Tibial nerve (tissue), 4 donors: ENCODE results near the gene CAPZA1. TPM values are rescaled to one million over a fixed set of nuclear protein-coding genes. Genes with fewer than 3 reads are reported as not detected.

Experiments
- DNase-seq, 2 donors: peaks; one replicate each; pipeline ENCODE4 v3.0.0-alpha.2; 2019; ENCODE audit warnings: low spot score in 2 of 2
- H3K27ac ChIP-seq, 4 donors: fragments of 200-600 bp; sonication (generic) in 3 of 4; one replicate each; pipeline ENCODE4 v1.5.1; 2017 to 2019; ENCODE audit warnings: mild to moderate bottlenecking in 1 of 4
- H3K27me3 ChIP-seq, 2 donors: fragments of 200-600 bp; sonication (generic) in 1 of 2; one replicate each; pipeline versions ENCODE4 v1.5.1 to v1.6.0; 2017 to 2019
- H3K36me3 ChIP-seq, 3 donors: fragments of 200-600 bp; sonication (generic); one replicate each; pipeline ENCODE4 v1.5.1; 2018 to 2019
- H3K4me1 ChIP-seq, 4 donors: fragments of 200-600 bp; sonication (generic) in 3 of 4; one replicate each; pipeline ENCODE4 v1.5.1; 2017 to 2019
- H3K4me3 ChIP-seq, 4 donors: fragments of 200-600 bp; sonication (generic) in 3 of 4; one replicate each; pipeline ENCODE4 v1.5.1; 2017 to 2019; ENCODE audit warnings: mild to moderate bottlenecking in 1 of 4, moderate library complexity in 1 of 4
- H3K9me3 ChIP-seq, 4 donors: fragments of 200-600 bp; sonication (generic) in 3 of 4; one replicate each; pipeline ENCODE4 v1.5.1; 2017 to 2019
- EP300 ChIP-seq, 2 donors: sonication (generic); formaldehyde crosslinking; IDR thresholded peaks; one replicate each; pipeline ENCODE4 v1.6.1; 2017; ENCODE audit warnings: antibody characterized with exemption in 2 of 2, mild to moderate bottlenecking in 1 of 2
- POLR2A ChIP-seq, 2 donors: fragments of 450-650 bp; IDR thresholded peaks; one replicate each; pipeline ENCODE4 v1.6.1; 2017; ENCODE audit warnings: antibody characterized with exemption in 2 of 2, mild to moderate bottlenecking in 2 of 2, moderate library complexity in 2 of 2
- WGBS, 2 donors: methylation state at CpG; one replicate each; pipeline ENCODE4 v1.1.5; 2018; 5-methylcytosine and 5-hydroxymethylcytosine counted together
- total RNA-seq, 4 donors: library from RNA; depleted of rRNA; stranded (reverse); fragments of >200 nt; gene quantifications; one replicate each; pipeline ENCODE4 v1.1.0, GENCODE V29; 2016
- TF ChIP-seq, protein P1 (sequence below), 5 experiments: fragments of 200-600 bp in 3 of 5; fragments of 450-650 bp in 2 of 5; sonication (generic) in 3 of 5; IDR thresholded peaks; one replicate each; pipeline ENCODE4 v1.5.1; 2016 to 2019; ENCODE audit warnings: antibody characterized with exemption in 5 of 5, mild to moderate bottlenecking in 3 of 5, moderate library complexity in 2 of 5

The CAPZA1 gene
- total RNA-seq, 4 donors from 2014 or later: 90.8 to 126 (median 114) TPM

DNA sequence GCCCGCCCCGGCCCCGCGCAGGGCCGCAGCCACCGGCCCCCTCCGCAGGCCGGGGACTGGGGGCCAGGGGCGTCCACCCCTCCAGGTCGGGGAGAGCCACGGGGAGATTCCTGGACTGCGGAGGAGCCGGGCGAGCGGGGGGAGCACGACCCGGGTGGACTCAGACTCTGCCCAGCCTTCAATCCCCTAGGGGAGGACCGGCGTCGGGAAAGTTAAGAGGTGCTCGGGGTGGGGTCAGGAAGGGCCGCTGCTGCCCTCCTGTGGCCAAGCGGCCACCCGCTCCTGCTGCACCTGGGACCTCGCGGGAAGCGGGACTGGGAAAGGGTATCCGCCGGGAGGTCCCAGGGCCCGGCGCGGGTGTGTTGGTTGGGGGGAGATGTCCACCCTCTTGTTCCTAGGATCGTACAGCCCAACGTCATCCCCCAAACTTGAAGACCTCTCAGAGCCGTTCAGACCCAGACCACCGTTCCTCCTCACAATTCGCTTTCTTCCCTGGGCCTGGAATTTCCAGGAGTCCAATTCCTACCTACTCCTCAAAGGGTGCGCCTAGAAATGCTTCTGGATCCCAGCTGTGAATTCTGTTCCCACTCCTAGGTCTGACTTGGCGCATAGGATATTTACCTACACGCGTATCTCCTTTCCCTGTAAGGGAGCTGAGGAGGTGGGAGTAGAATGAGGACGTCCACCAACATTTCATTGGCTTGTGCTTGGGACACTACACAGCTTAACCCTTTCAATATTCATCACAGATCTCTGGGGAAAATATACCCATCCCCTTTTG lies 87.8 kb downstream of the CAPZA1 start:
- peak; percentile 80 to 82 for DNase-seq
- Histone ChIP-seq H3K27me3 (no peaks in the 10 kb centered on the region), H3K9me3 (no peaks in the 10 kb centered on the region), H3K27ac (peak overlapping the region; percentile 95 to 100 (median 98)), H3K4me1 (peaks cover 0 to 44% (median 27%) of the 10 kb centered on the region in 4 donors), H3K36me3 (peaks cover 0 to 5% (median 0%) of the 10 kb centered on the region in 3 donors), H3K4me3 (peak overlapping the region; percentile 69 to 98 (median 97))
- TF ChIP-seq, protein P1, sequence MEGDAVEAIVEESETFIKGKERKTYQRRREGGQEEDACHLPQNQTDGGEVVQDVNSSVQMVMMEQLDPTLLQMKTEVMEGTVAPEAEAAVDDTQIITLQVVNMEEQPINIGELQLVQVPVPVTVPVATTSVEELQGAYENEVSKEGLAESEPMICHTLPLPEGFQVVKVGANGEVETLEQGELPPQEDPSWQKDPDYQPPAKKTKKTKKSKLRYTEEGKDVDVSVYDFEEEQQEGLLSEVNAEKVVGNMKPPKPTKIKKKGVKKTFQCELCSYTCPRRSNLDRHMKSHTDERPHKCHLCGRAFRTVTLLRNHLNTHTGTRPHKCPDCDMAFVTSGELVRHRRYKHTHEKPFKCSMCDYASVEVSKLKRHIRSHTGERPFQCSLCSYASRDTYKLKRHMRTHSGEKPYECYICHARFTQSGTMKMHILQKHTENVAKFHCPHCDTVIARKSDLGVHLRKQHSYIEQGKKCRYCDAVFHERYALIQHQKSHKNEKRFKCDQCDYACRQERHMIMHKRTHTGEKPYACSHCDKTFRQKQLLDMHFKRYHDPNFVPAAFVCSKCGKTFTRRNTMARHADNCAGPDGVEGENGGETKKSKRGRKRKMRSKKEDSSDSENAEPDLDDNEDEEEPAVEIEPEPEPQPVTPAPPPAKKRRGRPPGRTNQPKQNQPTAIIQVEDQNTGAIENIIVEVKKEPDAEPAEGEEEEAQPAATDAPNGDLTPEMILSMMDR (IDR thresholded peaks at IDR 0.05): peak; percentile 93 to 97 (median 95)
- TF ChIP-seq EP300 (IDR thresholded peaks at IDR 0.05) (peak; percentile 27 to 43), POLR2A (IDR thresholded peaks at IDR 0.05) (no peak)
- 10% methylated on average over 23 to 24 of the region's 42 CpGs for WGBS, 2 donors

GRCh38 chr1:112708002-112708448 lies 88.4 kb downstream of the CAPZA1 start:
- Histone ChIP-seq H3K9me3 (no peaks in the 10 kb centered on the region), H3K27ac (peak overlapping the region in 3 of 4 donors; percentile 98 to 100 (median 99)), H3K36me3 (no peaks in the 10 kb centered on the region), H3K4me1 (peaks cover 0 to 38% (median 21%) of the 10 kb centered on the region in 4 donors), H3K4me3 (no peak overlapping the region), H3K27me3 (no peaks in the 10 kb centered on the region)
- WGBS, 2 donors: 69 to 72% methylated on average over 6 of the region's 6 CpGs
- DNase-seq: no peak
- no peak for TF ChIP-seq POLR2A (IDR thresholded peaks at IDR 0.05)
- TF ChIP-seq, protein P1 (IDR thresholded peaks at IDR 0.05): no peak
- TF ChIP-seq EP300 (IDR thresholded peaks at IDR 0.05): no peak

GRCh38 chr1:112708489-112708888 lies 88.9 kb downstream of the CAPZA1 start:
- Histone ChIP-seq H3K27ac (peak overlapping the region in 1 of 4 donors; percentile 99), H3K9me3 (no peaks in the 10 kb centered on the region), H3K27me3 (no peaks in the 10 kb centered on the region), H3K4me1 (peaks cover 0 to 33% (median 18%) of the 10 kb centered on the region in 4 donors), H3K4me3 (no peak overlapping the region), H3K36me3 (no peaks in the 10 kb centered on the region)
- WGBS, 2 donors: 94% methylated on average over 3 of the region's 3 CpGs
- TF ChIP-seq POLR2A (IDR thresholded peaks at IDR 0.05) (no peak), EP300 (IDR thresholded peaks at IDR 0.05) (no peak)
- TF ChIP-seq, protein P1 (IDR thresholded peaks at IDR 0.05): no peak
- no peak for DNase-seq

- no peaks in the 10 kb centered on the region for H3K9me3 ChIP-seq
- WGBS, 2 donors: 88 to 93% methylated on average over 7 of the region's 7 CpGs
- H3K4me3 ChIP-seq: no peak overlapping the region
- DNase-seq: no peak
- no peak for TF ChIP-seq POLR2A (IDR thresholded peaks at IDR 0.05)
- TF ChIP-seq, protein P1 (IDR thresholded peaks at IDR 0.05): no peak
- no peaks in the 10 kb centered on the region for H3K36me3 ChIP-seq
- peaks cover 0 to 29% (median 16%) of the 10 kb centered on the region in 4 donors for H3K4me1 ChIP-seq
- H3K27me3 ChIP-seq: no peaks in the 10 kb centered on the region
- H3K27ac ChIP-seq: no peak overlapping the region
Observed at GRCh38 chr1:112710159-112710558, 90.5 kb downstream of the CAPZA1 start.

- TF ChIP-seq POLR2A (IDR thresholded peaks at IDR 0.05) (no peak), EP300 (IDR thresholded peaks at IDR 0.05) (no peak)
- TF ChIP-seq, protein P1 (IDR thresholded peaks at IDR 0.05): no peak
- Histone ChIP-seq H3K4me1 (peaks cover 0 to 25% (median 14%) of the 10 kb centered on the region in 4 donors), H3K27ac (no peak overlapping the region), H3K36me3 (no peaks in the 10 kb centered on the region), H3K9me3 (no peaks in the 10 kb centered on the region), H3K27me3 (no peaks in the 10 kb centered on the region), H3K4me3 (no peak overlapping the region)
- DNase-seq: no peak
- WGBS, 2 donors: 92 to 93% methylated on average over 3 of the region's 3 CpGs
Observed at GRCh38 chr1:112710586-112710985, 91.0 kb downstream of the CAPZA1 start.
